Mucosa of gallbladder (tissue), 1 donor: ENCODE results near the gene QRICH1. TPM values are rescaled to one million over a fixed set of nuclear protein-coding genes. Genes with fewer than 3 reads are reported as not detected.
A peak's percentile ranks its signal among the peaks of the same experiment; 100 is the strongest.

Experiments used
- DNase-seq: peaks from one replicate; pipeline ENCODE4 v3.0.0-alpha.2; 2020; ENCODE audit warnings: low spot score
- total RNA-seq: library from RNA; stranded (reverse); gene quantifications from one replicate; pipeline ENCODE4 v1.2.1, GENCODE V29; 2021
- donor health status: DM: no; HTN: no; CAD: no.

The QRICH1 gene
- total RNA-seq, 1 donor from 2014 or later, result 83.9 TPM

GRCh38 chr3:49119036-49119435 lies 25.2 kb upstream of the QRICH1 start:
- DNase-seq, result no peak

- no peak for DNase-seq
Observed at GRCh38 chr3:49112262-49112661, 18.4 kb upstream of the QRICH1 start.

GRCh38 chr3:49111347-49111746 lies 17.5 kb upstream of the QRICH1 start:
- no peak for DNase-seq

GRCh38 chr3:49110780-49111179 lies 16.9 kb upstream of the QRICH1 start:
- no peak for DNase-seq

- no peak for DNase-seq
Observed at GRCh38 chr3:49108346-49108745, 14.5 kb upstream of the QRICH1 start.

GRCh38 chr3:49104427-49105291 lies 10.8 kb upstream of the QRICH1 start, which contains the start of gene QARS1:
Gene QARS1 (minus strand): TSS chr3:49104757. CDS start chr3:49104733, 24 bp downstream.
- DNase-seq, result peak; percentile 95

GRCh38 chr3:49104052-49104426 lies 10.2 kb upstream of the QRICH1 start:
- DNase-seq, result no peak

- DNase-seq, result no peak
Observed at GRCh38 chr3:49100046-49100615, 6.3 kb upstream of the QRICH1 start.

- DNase-seq, result no peak
Observed at GRCh38 chr3:49098910-49099630, 5.2 kb upstream of the QRICH1 start.

- no peak for DNase-seq
Observed at GRCh38 chr3:49098429-49098828, 4.6 kb upstream of the QRICH1 start.

- peak; percentile 79 for DNase-seq
Observed at GRCh38 chr3:49092938-49093852, 676 bp downstream of the QRICH1 start.

GRCh38 chr3:49081429-49081828 lies 12.4 kb downstream of the QRICH1 start:
- no peak for DNase-seq

GRCh38 chr3:49079270-49079669 lies 14.6 kb downstream of the QRICH1 start:
- DNase-seq, result no peak

- no peak for DNase-seq
Observed at GRCh38 chr3:49076646-49077045, 17.2 kb downstream of the QRICH1 start.

GRCh38 chr3:49076116-49076515 lies 17.8 kb downstream of the QRICH1 start:
- DNase-seq, result no peak

- DNase-seq, result no peak
Observed at GRCh38 chr3:49058011-49058410, 35.9 kb downstream of the QRICH1 start.

GRCh38 chr3:49057268-49057667 lies 36.6 kb downstream of the QRICH1 start:
- DNase-seq, result no peak

- no peak for DNase-seq
Observed at GRCh38 chr3:49054344-49054862, 39.5 kb downstream of the QRICH1 start.

GRCh38 chr3:49053543-49053942 lies 40.3 kb downstream of the QRICH1 start:
- DNase-seq, result no peak

- no peak for DNase-seq
Observed at GRCh38 chr3:49035281-49035680, 58.6 kb downstream of the QRICH1 start.

GRCh38 chr3:49034650-49035049 lies 59.2 kb downstream of the QRICH1 start:
- DNase-seq, result no peak
